WTC11 (cell line): ENCODE measurements around the gene PARM1. TPM values are rescaled to one million over a fixed set of nuclear protein-coding genes. Genes with fewer than 3 reads are reported as not detected.

Experiments
- ATAC-seq: fragments of 200-7000 bp; cut with Tn5 transposase; 2 replicates; pipeline ENCODE4 v1.10.0; 2021; ENCODE audit warnings: mild to moderate bottlenecking, moderate library complexity
- CTCF ChIA-PET: fragments of 300-600 bp; sonication (Branson Sonifier 250); formaldehyde crosslinking; loops from one replicate; lab custom pipeline; 2021; ENCODE audit warnings: antibody characterized with exemption; lab: Charles Lee
- POLR2A ChIA-PET: fragments of 350-600 bp; sonication (Branson Sonifier 250); formaldehyde crosslinking; loops from one replicate; lab custom pipeline; 2021; ENCODE audit warnings: antibody characterized with exemption; lab: Charles Lee
- DNase-seq: peaks from one replicate; pipeline ENCODE4 v3.0.0; 2021; ENCODE audit warnings: low spot score
- H3K27ac Mint-ChIP-seq: 2 replicates; pipeline ENCODE4 v1.8.0; 2021; ENCODE audit warnings: mixed read lengths
- H3K27me3 Mint-ChIP-seq: 2 replicates; pipeline ENCODE4 v1.8.0; 2021; ENCODE audit warnings: low read depth, mild to moderate bottlenecking, moderate library complexity, mixed read lengths
- H3K36me3 Mint-ChIP-seq: 2 replicates; pipeline ENCODE4 v1.8.0; 2021; ENCODE audit warnings: mixed read lengths
- H3K4me1 Mint-ChIP-seq: 2 replicates; pipeline ENCODE4 v1.8.0; 2022; ENCODE audit warnings: mixed read lengths
- H3K4me3 Mint-ChIP-seq: 2 replicates; pipeline ENCODE4 v1.8.0; 2021; ENCODE audit warnings: mild to moderate bottlenecking, moderate library complexity, mixed read lengths
- H3K9me3 Mint-ChIP-seq: 2 replicates; pipeline ENCODE4 v1.8.0; 2021; ENCODE audit warnings: mixed read lengths
- CREB1 ChIP-seq: sonication (generic); formaldehyde crosslinking; IDR thresholded peaks from 2 replicates; pipeline ENCODE4 v1.8.0; 2023; ENCODE audit warnings: mild to moderate bottlenecking, missing genetic modification reagents
- ESRRA ChIP-seq: sonication (generic); formaldehyde crosslinking; IDR thresholded peaks from 2 replicates; pipeline ENCODE4 v1.8.1; 2022; ENCODE audit warnings: mild to moderate bottlenecking, missing genetic modification reagents, borderline replicate concordance
- ETV6 ChIP-seq: sonication (generic); formaldehyde crosslinking; IDR thresholded peaks from 2 replicates; pipeline ENCODE4 v1.8.1; 2022; ENCODE audit warnings: mild to moderate bottlenecking, missing genetic modification reagents
- FOXK1 ChIP-seq: sonication (generic); formaldehyde crosslinking; IDR thresholded peaks from 2 replicates; pipeline ENCODE4 v1.8.0; 2022; ENCODE audit warnings: mild to moderate bottlenecking, moderate library complexity, missing genetic modification reagents
- GRHL2 ChIP-seq: fragments of 250-450 bp; sonication (Bioruptor Pico); IDR thresholded peaks from 2 replicates; pipeline ENCODE4 v1.8.0; 2022; ENCODE audit warnings: mild to moderate bottlenecking, moderate library complexity; ENCODE audit not compliant: insufficient replicate concordance, severe bottlenecking
- KAT7 ChIP-seq: sonication (generic); formaldehyde crosslinking; IDR thresholded peaks from 2 replicates; pipeline ENCODE4 v1.8.1; 2023; ENCODE audit warnings: missing genetic modification reagents, mild to moderate bottlenecking, borderline replicate concordance
- NFATC4 ChIP-seq: fragments of 250-450 bp; sonication (Bioruptor Pico); IDR thresholded peaks from 2 replicates; pipeline ENCODE4 v1.9.0; 2021; ENCODE audit warnings: mild to moderate bottlenecking
- NFE2L1 ChIP-seq: sonication (generic); formaldehyde crosslinking; IDR thresholded peaks from 2 replicates; pipeline ENCODE4 v1.8.1; 2023; ENCODE audit warnings: missing genetic modification reagents
- NR3C1 ChIP-seq: sonication (generic); formaldehyde crosslinking; conservative IDR thresholded peaks from 2 replicates; pipeline ENCODE4 v1.8.1; 2023; ENCODE audit warnings: low read depth, mild to moderate bottlenecking, missing genetic modification reagents
- OVOL2 ChIP-seq: fragments of 250-450 bp; sonication (Bioruptor Pico); IDR thresholded peaks from 2 replicates; pipeline ENCODE4 v1.9.0; 2021; ENCODE audit warnings: mild to moderate bottlenecking, borderline replicate concordance
- PRRX2 ChIP-seq: fragments of 250-450 bp; sonication (Bioruptor Pico); IDR thresholded peaks from 2 replicates; pipeline ENCODE4 v1.8.0; 2021; ENCODE audit warnings: mild to moderate bottlenecking
- RELA ChIP-seq: sonication (generic); formaldehyde crosslinking; IDR thresholded peaks from 2 replicates; pipeline ENCODE4 v1.8.1; 2022; ENCODE audit warnings: missing genetic modification reagents, mild to moderate bottlenecking, borderline replicate concordance
- TEAD4 ChIP-seq: sonication (generic); formaldehyde crosslinking; IDR thresholded peaks from 2 replicates; pipeline ENCODE4 v1.8.0; 2022; ENCODE audit warnings: mild to moderate bottlenecking, missing genetic modification reagents
- ZBTB21 ChIP-seq: sonication (generic); formaldehyde crosslinking; IDR thresholded peaks from 2 replicates; pipeline ENCODE4 v1.8.1; 2023; ENCODE audit warnings: mild to moderate bottlenecking, missing genetic modification reagents, borderline replicate concordance
- ZNF121 ChIP-seq: sonication (generic); formaldehyde crosslinking; IDR thresholded peaks from 2 replicates; pipeline ENCODE4 v1.8.0; 2023; ENCODE audit warnings: missing genetic modification reagents
- total RNA-seq: library from RNA; stranded (reverse); gene quantifications from 3 replicates; pipeline ENCODE4 v1.2.3, GENCODE V29; 2021
- TF ChIP-seq, protein P1 (sequence below): fragments of 250-450 bp; sonication (Bioruptor Pico); IDR thresholded peaks from 2 replicates; pipeline ENCODE4 v1.9.0; 2021; ENCODE audit warnings: mild to moderate bottlenecking, borderline replicate concordance
- TF ChIP-seq, protein P2 (sequence below): sonication (generic); formaldehyde crosslinking; conservative IDR thresholded peaks from 2 replicates; pipeline ENCODE4 v1.8.1; 2023; ENCODE audit warnings: mild to moderate bottlenecking, low read depth, missing genetic modification reagents, moderate library complexity
- TF ChIP-seq, protein P3 (sequence below): sonication (generic); formaldehyde crosslinking; IDR thresholded peaks from 2 replicates; pipeline ENCODE4 v1.8.1; 2023; ENCODE audit warnings: mild to moderate bottlenecking, missing genetic modification reagents, moderate library complexity
- TF ChIP-seq, protein P4 (sequence below): sonication (generic); formaldehyde crosslinking; IDR thresholded peaks from 2 replicates; pipeline ENCODE4 v1.8.0; 2022; ENCODE audit warnings: mild to moderate bottlenecking, missing genetic modification reagents
- TF ChIP-seq, protein P5 (sequence below): fragments of 250-450 bp; sonication (Bioruptor Pico); IDR thresholded peaks from 2 replicates; pipeline ENCODE4 v1.9.0; 2021; ENCODE audit warnings: mild to moderate bottlenecking
- TF ChIP-seq, protein P6 (sequence below): sonication (generic); formaldehyde crosslinking; IDR thresholded peaks from 2 replicates; pipeline ENCODE4 v1.8.0; 2023; ENCODE audit warnings: missing genetic modification reagents, mild to moderate bottlenecking, borderline replicate concordance

PARM1 gene
- total RNA-seq, 1 experiment from 2014 or later = 6.3 TPM

DNA sequence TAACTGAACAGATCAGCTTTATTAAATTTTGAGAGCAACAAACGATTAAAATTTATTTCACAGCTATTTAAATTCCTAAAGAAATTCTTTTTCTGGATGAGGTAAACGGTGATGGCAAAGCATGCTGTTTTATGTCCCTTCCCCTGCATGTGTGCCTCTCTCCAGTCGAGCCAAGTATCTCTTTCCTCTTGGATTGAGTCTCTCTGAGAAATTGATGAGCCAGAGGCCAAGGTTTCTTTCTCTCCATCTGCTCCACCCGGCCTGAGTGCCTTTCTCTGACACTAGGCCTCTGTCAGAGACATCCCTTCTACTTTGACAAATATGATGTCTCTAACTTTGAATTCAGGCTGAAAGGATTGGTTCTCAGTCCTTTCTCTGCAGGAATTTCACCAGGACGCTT, 42.6 kb upstream of the PARM1 start (continued):
- TF ChIP-seq, protein P1, sequence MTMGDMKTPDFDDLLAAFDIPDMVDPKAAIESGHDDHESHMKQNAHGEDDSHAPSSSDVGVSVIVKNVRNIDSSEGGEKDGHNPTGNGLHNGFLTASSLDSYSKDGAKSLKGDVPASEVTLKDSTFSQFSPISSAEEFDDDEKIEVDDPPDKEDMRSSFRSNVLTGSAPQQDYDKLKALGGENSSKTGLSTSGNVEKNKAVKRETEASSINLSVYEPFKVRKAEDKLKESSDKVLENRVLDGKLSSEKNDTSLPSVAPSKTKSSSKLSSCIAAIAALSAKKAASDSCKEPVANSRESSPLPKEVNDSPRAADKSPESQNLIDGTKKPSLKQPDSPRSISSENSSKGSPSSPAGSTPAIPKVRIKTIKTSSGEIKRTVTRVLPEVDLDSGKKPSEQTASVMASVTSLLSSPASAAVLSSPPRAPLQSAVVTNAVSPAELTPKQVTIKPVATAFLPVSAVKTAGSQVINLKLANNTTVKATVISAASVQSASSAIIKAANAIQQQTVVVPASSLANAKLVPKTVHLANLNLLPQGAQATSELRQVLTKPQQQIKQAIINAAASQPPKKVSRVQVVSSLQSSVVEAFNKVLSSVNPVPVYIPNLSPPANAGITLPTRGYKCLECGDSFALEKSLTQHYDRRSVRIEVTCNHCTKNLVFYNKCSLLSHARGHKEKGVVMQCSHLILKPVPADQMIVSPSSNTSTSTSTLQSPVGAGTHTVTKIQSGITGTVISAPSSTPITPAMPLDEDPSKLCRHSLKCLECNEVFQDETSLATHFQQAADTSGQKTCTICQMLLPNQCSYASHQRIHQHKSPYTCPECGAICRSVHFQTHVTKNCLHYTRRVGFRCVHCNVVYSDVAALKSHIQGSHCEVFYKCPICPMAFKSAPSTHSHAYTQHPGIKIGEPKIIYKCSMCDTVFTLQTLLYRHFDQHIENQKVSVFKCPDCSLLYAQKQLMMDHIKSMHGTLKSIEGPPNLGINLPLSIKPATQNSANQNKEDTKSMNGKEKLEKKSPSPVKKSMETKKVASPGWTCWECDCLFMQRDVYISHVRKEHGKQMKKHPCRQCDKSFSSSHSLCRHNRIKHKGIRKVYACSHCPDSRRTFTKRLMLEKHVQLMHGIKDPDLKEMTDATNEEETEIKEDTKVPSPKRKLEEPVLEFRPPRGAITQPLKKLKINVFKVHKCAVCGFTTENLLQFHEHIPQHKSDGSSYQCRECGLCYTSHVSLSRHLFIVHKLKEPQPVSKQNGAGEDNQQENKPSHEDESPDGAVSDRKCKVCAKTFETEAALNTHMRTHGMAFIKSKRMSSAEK (CRISPR knock-in tag) = no peak
- TF ChIP-seq ZBTB21 (CRISPR knock-in tag) = no peak
- TF ChIP-seq NFE2L1 (CRISPR knock-in tag) = no peak
- no peak for TF ChIP-seq ESRRA (CRISPR knock-in tag)

DNA sequence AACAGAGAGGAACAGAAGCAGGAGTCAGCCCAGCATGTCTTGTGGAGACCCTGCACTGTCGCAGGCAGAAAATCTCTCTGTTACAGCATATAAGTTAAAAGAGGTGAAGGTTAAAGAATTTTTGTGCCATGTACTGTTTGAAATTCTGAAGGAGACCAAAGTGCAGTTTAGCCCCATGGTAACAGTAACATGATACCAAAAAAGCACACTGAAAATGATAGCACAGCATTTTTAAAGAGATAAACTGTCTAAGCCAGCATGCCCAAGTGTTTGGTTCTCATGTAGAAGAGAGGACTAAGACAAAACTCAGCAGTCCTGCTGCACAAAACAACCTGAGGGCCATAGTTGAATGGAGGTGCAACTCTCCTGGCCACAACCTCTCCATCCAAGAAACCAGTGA, 41.9 kb upstream of the PARM1 start:
- Mint-ChIP-seq H3K27ac (no peak overlapping the region), H3K4me3 (no peak overlapping the region), H3K9me3 (peaks cover 16% of the 10 kb centered on the region), H3K4me1 (peaks cover 29% of the 10 kb centered on the region), H3K36me3 (peaks cover 8% of the 10 kb centered on the region), H3K27me3 (no peaks in the 10 kb centered on the region)
- ChIA-PET CTCF (interaction anchor here (0.5 kb wide), 1 partner anchor 285 kb away, joined by 3 read pairs; no protein-coding TSS in a partner anchor), POLR2A (no interaction called here)
- no peak for DNase-seq
- ATAC-seq = no peak
- TF ChIP-seq TEAD4 (no peak), RELA (CRISPR knock-in tag) (no peak), NR3C1 (no peak), ETV6 (CRISPR knock-in tag) (no peak), FOXK1 (CRISPR knock-in tag) (no peak), CREB1 (CRISPR knock-in tag) (no peak)
- TF ChIP-seq, protein P2, sequence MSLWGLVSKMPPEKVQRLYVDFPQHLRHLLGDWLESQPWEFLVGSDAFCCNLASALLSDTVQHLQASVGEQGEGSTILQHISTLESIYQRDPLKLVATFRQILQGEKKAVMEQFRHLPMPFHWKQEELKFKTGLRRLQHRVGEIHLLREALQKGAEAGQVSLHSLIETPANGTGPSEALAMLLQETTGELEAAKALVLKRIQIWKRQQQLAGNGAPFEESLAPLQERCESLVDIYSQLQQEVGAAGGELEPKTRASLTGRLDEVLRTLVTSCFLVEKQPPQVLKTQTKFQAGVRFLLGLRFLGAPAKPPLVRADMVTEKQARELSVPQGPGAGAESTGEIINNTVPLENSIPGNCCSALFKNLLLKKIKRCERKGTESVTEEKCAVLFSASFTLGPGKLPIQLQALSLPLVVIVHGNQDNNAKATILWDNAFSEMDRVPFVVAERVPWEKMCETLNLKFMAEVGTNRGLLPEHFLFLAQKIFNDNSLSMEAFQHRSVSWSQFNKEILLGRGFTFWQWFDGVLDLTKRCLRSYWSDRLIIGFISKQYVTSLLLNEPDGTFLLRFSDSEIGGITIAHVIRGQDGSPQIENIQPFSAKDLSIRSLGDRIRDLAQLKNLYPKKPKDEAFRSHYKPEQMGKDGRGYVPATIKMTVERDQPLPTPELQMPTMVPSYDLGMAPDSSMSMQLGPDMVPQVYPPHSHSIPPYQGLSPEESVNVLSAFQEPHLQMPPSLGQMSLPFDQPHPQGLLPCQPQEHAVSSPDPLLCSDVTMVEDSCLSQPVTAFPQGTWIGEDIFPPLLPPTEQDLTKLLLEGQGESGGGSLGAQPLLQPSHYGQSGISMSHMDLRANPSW (CRISPR knock-in tag) = no peak
- TF ChIP-seq, protein P3, sequence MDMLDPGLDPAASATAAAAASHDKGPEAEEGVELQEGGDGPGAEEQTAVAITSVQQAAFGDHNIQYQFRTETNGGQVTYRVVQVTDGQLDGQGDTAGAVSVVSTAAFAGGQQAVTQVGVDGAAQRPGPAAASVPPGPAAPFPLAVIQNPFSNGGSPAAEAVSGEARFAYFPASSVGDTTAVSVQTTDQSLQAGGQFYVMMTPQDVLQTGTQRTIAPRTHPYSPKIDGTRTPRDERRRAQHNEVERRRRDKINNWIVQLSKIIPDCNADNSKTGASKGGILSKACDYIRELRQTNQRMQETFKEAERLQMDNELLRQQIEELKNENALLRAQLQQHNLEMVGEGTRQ (CRISPR knock-in tag) = no peak
- TF ChIP-seq, protein P4, sequence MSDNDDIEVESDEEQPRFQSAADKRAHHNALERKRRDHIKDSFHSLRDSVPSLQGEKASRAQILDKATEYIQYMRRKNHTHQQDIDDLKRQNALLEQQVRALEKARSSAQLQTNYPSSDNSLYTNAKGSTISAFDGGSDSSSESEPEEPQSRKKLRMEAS = no peak
- TF ChIP-seq, protein P5, sequence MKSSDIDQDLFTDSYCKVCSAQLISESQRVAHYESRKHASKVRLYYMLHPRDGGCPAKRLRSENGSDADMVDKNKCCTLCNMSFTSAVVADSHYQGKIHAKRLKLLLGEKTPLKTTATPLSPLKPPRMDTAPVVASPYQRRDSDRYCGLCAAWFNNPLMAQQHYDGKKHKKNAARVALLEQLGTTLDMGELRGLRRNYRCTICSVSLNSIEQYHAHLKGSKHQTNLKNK = no peak

DNA sequence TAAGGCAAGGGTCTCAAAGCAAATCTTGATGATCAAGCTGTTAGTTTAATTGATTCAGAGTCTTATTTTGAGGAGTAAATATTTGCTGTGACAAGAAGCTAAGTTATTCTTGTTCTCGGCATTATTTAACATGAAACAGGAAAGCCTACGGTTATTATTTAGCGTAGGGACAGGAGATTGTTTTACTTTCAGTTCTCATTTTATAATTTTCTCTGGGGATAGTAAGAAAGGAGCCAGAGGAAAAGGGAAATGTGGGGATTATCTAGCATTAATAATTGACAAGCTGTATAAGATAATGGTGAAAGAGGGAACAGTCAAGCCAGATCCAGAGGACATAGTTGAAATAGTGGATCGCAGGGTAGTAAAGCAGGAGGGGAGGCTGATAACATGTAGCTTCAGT, 39.7 kb upstream of the PARM1 start:
- CTCF ChIA-PET = interaction anchor here (2.5 kb wide), 1 partner anchor 18 kb away, joined by 19 read pairs; no protein-coding TSS in a partner anchor
- Mint-ChIP-seq H3K36me3 (no peaks in the 10 kb centered on the region; the same call in 1 of the 2 replicates), H3K4me3 (no peak overlapping the region), H3K27me3 (no peaks in the 10 kb centered on the region), H3K9me3 (peaks cover 4% of the 10 kb centered on the region), H3K4me1 (peaks cover 27% of the 10 kb centered on the region), H3K27ac (no peak overlapping the region)
- DNase-seq (no peak), ATAC-seq (no peak)
- POLR2A ChIA-PET = no interaction called here
- TF ChIP-seq OVOL2 (no peak), RELA (CRISPR knock-in tag) (no peak), ZBTB21 (CRISPR knock-in tag) (no peak), GRHL2 (CRISPR knock-in tag) (no peak), PRRX2 (CRISPR knock-in tag) (no peak), NFATC4 (CRISPR knock-in tag) (no peak), ZNF121 (no peak), KAT7 (CRISPR knock-in tag) (no peak)
- TF ChIP-seq, protein P6, sequence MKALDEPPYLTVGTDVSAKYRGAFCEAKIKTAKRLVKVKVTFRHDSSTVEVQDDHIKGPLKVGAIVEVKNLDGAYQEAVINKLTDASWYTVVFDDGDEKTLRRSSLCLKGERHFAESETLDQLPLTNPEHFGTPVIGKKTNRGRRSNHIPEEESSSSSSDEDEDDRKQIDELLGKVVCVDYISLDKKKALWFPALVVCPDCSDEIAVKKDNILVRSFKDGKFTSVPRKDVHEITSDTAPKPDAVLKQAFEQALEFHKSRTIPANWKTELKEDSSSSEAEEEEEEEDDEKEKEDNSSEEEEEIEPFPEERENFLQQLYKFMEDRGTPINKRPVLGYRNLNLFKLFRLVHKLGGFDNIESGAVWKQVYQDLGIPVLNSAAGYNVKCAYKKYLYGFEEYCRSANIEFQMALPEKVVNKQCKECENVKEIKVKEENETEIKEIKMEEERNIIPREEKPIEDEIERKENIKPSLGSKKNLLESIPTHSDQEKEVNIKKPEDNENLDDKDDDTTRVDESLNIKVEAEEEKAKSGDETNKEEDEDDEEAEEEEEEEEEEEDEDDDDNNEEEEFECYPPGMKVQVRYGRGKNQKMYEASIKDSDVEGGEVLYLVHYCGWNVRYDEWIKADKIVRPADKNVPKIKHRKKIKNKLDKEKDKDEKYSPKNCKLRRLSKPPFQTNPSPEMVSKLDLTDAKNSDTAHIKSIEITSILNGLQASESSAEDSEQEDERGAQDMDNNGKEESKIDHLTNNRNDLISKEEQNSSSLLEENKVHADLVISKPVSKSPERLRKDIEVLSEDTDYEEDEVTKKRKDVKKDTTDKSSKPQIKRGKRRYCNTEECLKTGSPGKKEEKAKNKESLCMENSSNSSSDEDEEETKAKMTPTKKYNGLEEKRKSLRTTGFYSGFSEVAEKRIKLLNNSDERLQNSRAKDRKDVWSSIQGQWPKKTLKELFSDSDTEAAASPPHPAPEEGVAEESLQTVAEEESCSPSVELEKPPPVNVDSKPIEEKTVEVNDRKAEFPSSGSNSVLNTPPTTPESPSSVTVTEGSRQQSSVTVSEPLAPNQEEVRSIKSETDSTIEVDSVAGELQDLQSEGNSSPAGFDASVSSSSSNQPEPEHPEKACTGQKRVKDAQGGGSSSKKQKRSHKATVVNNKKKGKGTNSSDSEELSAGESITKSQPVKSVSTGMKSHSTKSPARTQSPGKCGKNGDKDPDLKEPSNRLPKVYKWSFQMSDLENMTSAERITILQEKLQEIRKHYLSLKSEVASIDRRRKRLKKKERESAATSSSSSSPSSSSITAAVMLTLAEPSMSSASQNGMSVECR (CRISPR knock-in tag) = no peak
